ENCODE results near the gene INSIG2. TPM values are rescaled to one million over a fixed set of nuclear protein-coding genes. Genes with fewer than 3 reads are reported as not detected.

Gene INSIG2
- total RNA-seq, 2 donors from 2014 or later: 10.9 to 12.5 TPM

DNA sequence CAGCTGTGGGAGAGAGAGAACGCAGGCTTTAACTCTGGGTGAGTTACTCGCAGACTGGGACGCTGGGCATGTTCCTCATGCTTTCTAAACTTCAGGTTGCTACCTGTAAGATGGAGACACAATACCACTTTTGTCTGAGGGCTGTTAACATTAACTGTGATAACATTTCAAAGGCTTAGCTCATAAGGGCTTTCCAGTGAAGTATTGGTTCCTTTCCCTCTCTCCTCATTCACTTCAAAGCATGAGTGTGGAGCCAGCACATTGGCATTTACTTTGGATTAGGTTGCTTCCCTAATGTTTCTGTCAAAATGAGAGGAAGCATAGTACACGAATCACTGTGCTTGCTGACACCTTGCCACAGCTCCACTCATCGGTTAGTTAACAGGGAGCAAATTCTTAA, 30.2 kb downstream of the INSIG2 start:
- H3K36me3 ChIP-seq (ENCODE audit: control insufficient read depth, insufficient read depth, low read length): no peaks in the 10 kb centered on the region
- H3K27me3 Mint-ChIP-seq (ENCODE audit: insufficient read depth): no peaks in the 10 kb centered on the region
- H3K27me3 ChIP-seq (ENCODE audit: control insufficient read depth, insufficient read depth, low read length, poor library complexity, severe bottlenecking): no peaks in the 10 kb centered on the region
- H3K4me1 ChIP-seq (ENCODE audit: control insufficient read depth, insufficient read depth, low read length): peaks cover 18% of the 10 kb centered on the region
- H3K36me3 Mint-ChIP-seq (ENCODE audit: low read depth): no peaks in the 10 kb centered on the region
- no peak for DNase-seq
- H3K9me3 ChIP-seq (ENCODE audit: control insufficient read depth, low read length): no peaks in the 10 kb centered on the region
- H3K4me3 ChIP-seq (ENCODE audit: low read length): no peak overlapping the region
- peaks cover 46% of the 10 kb centered on the region for H3K4me1 Mint-ChIP-seq
- no peak overlapping the region for H3K9ac ChIP-seq (ENCODE audit: extremely low read depth, low read length, poor library complexity, severe bottlenecking)
- WGBS, 2 experiments (ENCODE audit: insufficient coverage in 1 of 2, insufficient read length in 1 of 2): 87 to 91% methylated on average over 3 to 5 of the region's 5 CpGs
- H3K27ac Mint-ChIP-seq: no peak overlapping the region
- H3K27ac ChIP-seq (ENCODE audit: low read depth, low read length): no peak overlapping the region
- no peak overlapping the region for H3K4me3 Mint-ChIP-seq
- no peak for TF ChIP-seq CTCF (conservative IDR thresholded peaks at IDR 0.05)
- no peaks in the 10 kb centered on the region for H3K9me3 Mint-ChIP-seq

GRCh38 chr2:118119158-118119727, 31.0 kb downstream of the INSIG2 start:
- H3K36me3 Mint-ChIP-seq (ENCODE audit: low read depth): no peaks in the 10 kb centered on the region
- H3K4me1 ChIP-seq (ENCODE audit: control insufficient read depth, insufficient read depth, low read length): peaks cover 19% of the 10 kb centered on the region
- H3K27ac Mint-ChIP-seq: no peak overlapping the region
- H3K9me3 Mint-ChIP-seq: no peaks in the 10 kb centered on the region
- H3K4me1 Mint-ChIP-seq: peaks cover 51% of the 10 kb centered on the region
- H3K9ac ChIP-seq (ENCODE audit: extremely low read depth, low read length, poor library complexity, severe bottlenecking): no peak overlapping the region
- 85 to 92% methylated on average over 2 to 4 of the region's 4 CpGs for WGBS, 2 experiments (ENCODE audit: insufficient coverage in 1 of 2, insufficient read length in 1 of 2)
- H3K9me3 ChIP-seq (ENCODE audit: control insufficient read depth, low read length): no peaks in the 10 kb centered on the region
- no peaks in the 10 kb centered on the region for H3K27me3 Mint-ChIP-seq (ENCODE audit: insufficient read depth)
- DNase-seq: no peak
- H3K36me3 ChIP-seq (ENCODE audit: control insufficient read depth, insufficient read depth, low read length): no peaks in the 10 kb centered on the region
- H3K27ac ChIP-seq (ENCODE audit: low read depth, low read length): no peak overlapping the region
- TF ChIP-seq CTCF (conservative IDR thresholded peaks at IDR 0.05): no peak
- no peaks in the 10 kb centered on the region for H3K27me3 ChIP-seq (ENCODE audit: control insufficient read depth, insufficient read depth, low read length, poor library complexity, severe bottlenecking)
- H3K4me3 Mint-ChIP-seq: no peak overlapping the region
- H3K4me3 ChIP-seq (ENCODE audit: low read length): no peak overlapping the region

GRCh38 chr2:118119761-118120400, 31.6 kb downstream of the INSIG2 start:
- Mint-ChIP-seq H3K4me1 (peaks cover 47% of the 10 kb centered on the region), H3K4me3 (no peak overlapping the region), H3K9me3 (no peaks in the 10 kb centered on the region), H3K27me3 (ENCODE audit: insufficient read depth) (no peaks in the 10 kb centered on the region), H3K36me3 (ENCODE audit: low read depth) (no peaks in the 10 kb centered on the region), H3K27ac (no peak overlapping the region)
- no peak overlapping the region for H3K27ac ChIP-seq (ENCODE audit: low read depth, low read length)
- no peaks in the 10 kb centered on the region for H3K36me3 ChIP-seq (ENCODE audit: control insufficient read depth, insufficient read depth, low read length)
- H3K4me1 ChIP-seq (ENCODE audit: control insufficient read depth, insufficient read depth, low read length): peaks cover 14% of the 10 kb centered on the region
- H3K9ac ChIP-seq (ENCODE audit: extremely low read depth, low read length, poor library complexity, severe bottlenecking): no peak overlapping the region
- TF ChIP-seq CTCF (conservative IDR thresholded peaks at IDR 0.05): no peak
- H3K9me3 ChIP-seq (ENCODE audit: control insufficient read depth, low read length): no peaks in the 10 kb centered on the region
- no peaks in the 10 kb centered on the region for H3K27me3 ChIP-seq (ENCODE audit: control insufficient read depth, insufficient read depth, low read length, poor library complexity, severe bottlenecking)
- DNase-seq: no peak
- 96 to 99% methylated on average over 6 to 8 of the region's 8 CpGs for WGBS, 2 experiments (ENCODE audit: insufficient coverage in 1 of 2, insufficient read length in 1 of 2)
- no peak overlapping the region for H3K4me3 ChIP-seq (ENCODE audit: low read length)
